Heart right ventricle (tissue), 16 donors: ENCODE results near the gene PEPD. TPM values are rescaled to one million over a fixed set of nuclear protein-coding genes. Genes with fewer than 3 reads are reported as not detected.

Source experiments
- ATAC-seq, 8 donors: fragments of 200-7000 bp; cut with Tn5 transposase; one replicate each; pipeline ENCODE4 v1.9.1; 2020; ENCODE audit warnings: mild to moderate bottlenecking in 8 of 8, moderate library complexity in 8 of 8, moderate number of reproducible peaks in 1 of 8
- DNase-seq, 2 donors: peaks; one replicate each; pipeline ENCODE4 v3.0.0-alpha.2; 2020
- H3K27ac ChIP-seq, 10 donors: fragments of 200-600 bp; sonication (generic) in 2 of 10; one replicate each; pipeline versions ENCODE4 v1.5.0 to v1.8.0; 2020 to 2022; ENCODE audit warnings: mild to moderate bottlenecking in 3 of 10
- H3K27me3 ChIP-seq, 7 donors: fragments of 200-600 bp; one replicate each; pipeline ENCODE4 v1.8.0; 2021 to 2022; ENCODE audit warnings: mild to moderate bottlenecking in 2 of 7
- H3K36me3 ChIP-seq, 9 donors: fragments of 200-600 bp; sonication (generic) in 1 of 9; one replicate each; pipeline versions ENCODE4 v1.5.0 to v1.8.0; 2020 to 2022; ENCODE audit warnings: mild to moderate bottlenecking in 2 of 9
- H3K4me1 ChIP-seq, 9 donors: fragments of 200-600 bp; sonication (generic) in 1 of 9; one replicate each; pipeline versions ENCODE4 v1.5.0 to v1.8.0; 2020 to 2022; ENCODE audit warnings: mild to moderate bottlenecking in 4 of 9
- H3K4me3 ChIP-seq, 10 donors: fragments of 200-600 bp; sonication (generic) in 2 of 10; one replicate each; pipeline versions ENCODE4 v1.5.0 to v1.8.0; 2020 to 2022; ENCODE audit warnings: mild to moderate bottlenecking in 7 of 10, moderate library complexity in 2 of 10
- H3K9me3 ChIP-seq, 11 donors: fragments of 200-600 bp in 10 of 11; sonication (generic) in 2 of 11; one replicate each; pipeline versions ENCODE4 v1.5.0 to v1.8.0; 2013 to 2022; ENCODE audit warnings: mild to moderate bottlenecking in 2 of 11, control low read depth in 1 of 11, moderate library complexity in 1 of 11
- WGBS, 2 donors: extraction: QIAGEN DNeasy Blood & Tissue Kit; methylation state at CpG; one replicate each; pipeline ENCODE4 v1.1.7; 2013; ENCODE audit warnings: inconsistent platforms in 1 of 2; 5-methylcytosine and 5-hydroxymethylcytosine counted together
- intact Hi-C, 10 donors: fragments of 100-400 bp; cut with DNase I; formaldehyde crosslinking; loops; one replicate each; pipeline versions ENCODE4 v1.11.1 to v1.14.2; 2022
- polyA plus RNA-seq, 2 donors: library from polyadenylated mRNA; stranded (reverse); fragments of 200-250 nt; gene quantifications; one replicate each; pipeline ENCODE4 v1.2.3, GENCODE V29; 2013
- total RNA-seq, 10 donors: library from RNA; stranded (reverse); fragmentation: NEBNext Ultra II Directional in 3 of 10; extraction: Animal tissue kit (Norgen Biotek cat#: 25700) in 3 of 10; gene quantifications; one replicate each; pipeline versions ENCODE4 v1.2.1 to v1.2.4, GENCODE V29; 2021 to 2023
- TF ChIP-seq, protein P1 (sequence below), 9 donors: fragments of 200-600 bp; sonication (generic) in 2 of 9; IDR thresholded peaks; one replicate each; pipeline versions ENCODE4 v1.5.0 to v1.8.0; 2021 to 2022; ENCODE audit warnings: antibody characterized with exemption in 9 of 9, mild to moderate bottlenecking in 5 of 9, moderate library complexity in 1 of 9
- donor health status: Arrhythmogenic right ventricular cardiomyopathy.
- donor health status: ischemic (EF 13 %, LVEDD 7.1; RV severe dilation, severe dysfunction).
- donor health status: healthy with polysubstance abuse.
- donor health status: DM: no; HTN: yes; CAD: no.
- donor health status: DM: no; HTN: no; CAD: no.
- donor health status: ischemic (EF 25% LVEDD 6.9; RV normal size, moderate dysfunction).
- donor health status: ischemic (EF 25% LVEDD 5.7; RV mildly dilated, moderate dysfunction).
- donor health status: healthy.
- donor health status: DM: yes; HTN: yes; CAD: no.
- donor health status: Ischemic cardiomyopathy.
- donor health status: ischemic (EF 35%, LVEDD 5.7; RV mildly dilated, moderate dysfunction).
- donor health status: nonischemic (EF 11% LVEDD 7.7; RV severe dilation, severe dysfunction).
- donor health status: DM: yes; HTN: yes; CAD: no.
- donor health status: PGD.
- donor health status: ischemic (EF 29% LVEDD 5.4; RV normal size, mild dysfunction).
- donor health status: nonischemic (EF 23%, LVEDD 6.1; RV moderate dilation, normal function).

Gene PEPD
- total and polyA plus RNA-seq, 12 donors = 20.4 to 47.7 (median 26.8) TPM

DNA sequence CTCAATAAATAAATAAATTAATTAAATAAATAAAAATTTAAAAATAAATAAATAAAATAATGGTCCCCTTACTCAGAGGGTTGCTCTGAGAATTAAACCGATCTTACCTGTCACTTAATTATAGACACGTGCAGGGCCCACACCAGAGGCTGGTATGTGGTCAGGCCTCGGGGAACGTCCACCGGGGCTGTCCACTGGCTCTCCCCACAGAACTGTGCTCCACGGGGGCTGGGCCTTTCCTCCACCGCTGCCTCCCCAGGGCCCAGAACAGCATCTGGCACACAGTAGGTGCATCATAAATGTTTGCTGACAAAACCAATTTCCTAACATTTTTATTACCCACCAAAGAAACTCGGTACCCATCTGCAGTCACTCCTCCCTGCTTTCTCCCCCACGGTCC lies 78.9 kb downstream of the PEPD start:
- Histone ChIP-seq H3K4me1 (peaks cover 0 to 5% (median 0%) of the 10 kb centered on the region in 9 donors), H3K36me3 (peaks cover 0 to 8% (median 0%) of the 10 kb centered on the region in 9 donors), H3K9me3 (no peaks in the 10 kb centered on the region), H3K4me3 (no peak overlapping the region), H3K27me3 (no peaks in the 10 kb centered on the region), H3K27ac (no peak overlapping the region)
- WGBS, 2 donors = 97% methylated on average over 9 of the region's 9 CpGs
- TF ChIP-seq, protein P1, sequence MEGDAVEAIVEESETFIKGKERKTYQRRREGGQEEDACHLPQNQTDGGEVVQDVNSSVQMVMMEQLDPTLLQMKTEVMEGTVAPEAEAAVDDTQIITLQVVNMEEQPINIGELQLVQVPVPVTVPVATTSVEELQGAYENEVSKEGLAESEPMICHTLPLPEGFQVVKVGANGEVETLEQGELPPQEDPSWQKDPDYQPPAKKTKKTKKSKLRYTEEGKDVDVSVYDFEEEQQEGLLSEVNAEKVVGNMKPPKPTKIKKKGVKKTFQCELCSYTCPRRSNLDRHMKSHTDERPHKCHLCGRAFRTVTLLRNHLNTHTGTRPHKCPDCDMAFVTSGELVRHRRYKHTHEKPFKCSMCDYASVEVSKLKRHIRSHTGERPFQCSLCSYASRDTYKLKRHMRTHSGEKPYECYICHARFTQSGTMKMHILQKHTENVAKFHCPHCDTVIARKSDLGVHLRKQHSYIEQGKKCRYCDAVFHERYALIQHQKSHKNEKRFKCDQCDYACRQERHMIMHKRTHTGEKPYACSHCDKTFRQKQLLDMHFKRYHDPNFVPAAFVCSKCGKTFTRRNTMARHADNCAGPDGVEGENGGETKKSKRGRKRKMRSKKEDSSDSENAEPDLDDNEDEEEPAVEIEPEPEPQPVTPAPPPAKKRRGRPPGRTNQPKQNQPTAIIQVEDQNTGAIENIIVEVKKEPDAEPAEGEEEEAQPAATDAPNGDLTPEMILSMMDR (IDR thresholded peaks at IDR 0.05) = no peak
- ATAC-seq (no peak), DNase-seq (no peak)
- intact Hi-C loops = no loop called here

DNA sequence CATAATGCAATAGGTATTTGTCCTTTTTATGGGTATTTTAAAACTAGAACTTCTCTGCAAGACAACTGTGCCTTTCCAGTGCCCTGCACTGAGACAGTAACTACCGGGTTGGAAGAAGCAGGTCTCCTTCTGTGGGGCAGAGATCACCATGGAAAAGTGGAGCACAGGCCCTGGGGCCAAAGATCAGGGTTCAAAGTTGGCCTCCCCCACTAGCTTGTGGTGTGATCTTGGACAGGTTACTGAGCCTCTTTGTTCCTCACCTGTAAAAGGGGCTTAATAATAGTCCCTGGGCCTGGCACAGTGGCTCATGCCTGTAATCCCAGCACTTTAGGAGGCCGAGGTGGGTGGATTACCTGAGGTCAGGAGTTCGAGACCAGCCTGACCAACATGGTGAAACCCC lies 79.8 kb downstream of the PEPD start:
- no peak overlapping the region for H3K27ac ChIP-seq
- H3K4me3 ChIP-seq = no peak overlapping the region
- WGBS, 2 donors = 92 to 100% methylated on average over 3 of the region's 3 CpGs
- intact Hi-C loops = no loop called here
- DNase-seq (no peak), ATAC-seq (no peak)
- H3K27me3 ChIP-seq = no peaks in the 10 kb centered on the region
- peaks cover 0 to 8% (median 0%) of the 10 kb centered on the region in 9 donors for H3K36me3 ChIP-seq
- no peaks in the 10 kb centered on the region for H3K9me3 ChIP-seq
- TF ChIP-seq, protein P1 (IDR thresholded peaks at IDR 0.05) = no peak
- H3K4me1 ChIP-seq = peaks cover 0 to 6% (median 0%) of the 10 kb centered on the region in 9 donors

DNA sequence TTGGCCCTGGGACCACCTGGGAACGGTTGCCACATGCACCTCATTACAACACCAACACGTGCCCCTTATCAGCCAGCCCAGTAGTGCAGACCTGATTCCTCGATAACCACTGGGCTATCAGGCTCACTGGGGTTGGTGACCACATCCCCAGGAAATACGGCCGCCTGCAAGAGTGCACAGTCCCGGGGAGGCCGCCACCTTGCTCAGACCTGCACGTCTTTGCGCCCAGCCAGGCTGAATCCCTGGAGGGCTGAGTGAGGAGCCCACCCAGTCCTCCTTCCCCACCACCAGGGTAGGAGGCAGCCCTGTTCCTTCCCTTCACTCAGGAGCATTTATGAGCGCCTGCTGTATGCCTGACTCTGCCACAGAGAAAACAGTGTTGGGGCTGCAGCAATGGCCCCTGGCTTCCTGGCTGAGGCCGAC lies 80.3 kb downstream of the PEPD start:
- Histone ChIP-seq H3K4me1 (peaks cover 0 to 6% (median 0%) of the 10 kb centered on the region in 9 donors), H3K27ac (no peak overlapping the region), H3K27me3 (no peaks in the 10 kb centered on the region), H3K36me3 (peaks cover 0 to 8% (median 0%) of the 10 kb centered on the region in 9 donors), H3K4me3 (no peak overlapping the region), H3K9me3 (no peaks in the 10 kb centered on the region)
- WGBS, 2 donors = 82 to 87% methylated on average over 11 of the region's 11 CpGs
- ATAC-seq (no peak), DNase-seq (no peak)
- TF ChIP-seq, protein P1 (IDR thresholded peaks at IDR 0.05) = no peak
- intact Hi-C loops = no loop called here

DNA sequence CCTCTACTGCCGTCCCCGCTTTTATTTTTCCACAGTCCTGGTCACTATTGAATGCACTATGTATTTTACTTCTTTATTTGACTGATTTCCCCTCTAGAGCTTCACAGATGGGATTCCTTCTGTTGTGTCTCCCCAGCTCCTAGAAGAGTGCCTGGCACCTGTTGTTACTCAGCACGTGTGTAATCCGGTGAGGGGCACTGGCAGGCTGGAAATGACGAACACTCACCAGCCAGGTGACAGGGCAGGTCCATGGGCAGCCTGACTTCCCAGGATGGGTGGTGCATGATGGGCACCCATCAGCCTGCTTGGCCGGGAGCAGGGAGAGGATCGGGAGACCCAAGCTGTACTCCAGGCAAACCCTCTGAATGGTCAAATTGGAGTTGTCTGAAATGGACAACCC lies 80.9 kb downstream of the PEPD start:
- H3K4me3 ChIP-seq = no peak overlapping the region
- no peak for ATAC-seq
- TF ChIP-seq, protein P1 (IDR thresholded peaks at IDR 0.05) = no peak
- H3K4me1 ChIP-seq = peaks cover 0 to 6% (median 0%) of the 10 kb centered on the region in 9 donors
- intact Hi-C loops = no loop called here
- peaks cover 0 to 8% (median 0%) of the 10 kb centered on the region in 9 donors for H3K36me3 ChIP-seq
- no peaks in the 10 kb centered on the region for H3K27me3 ChIP-seq
- no peak for DNase-seq
- no peak overlapping the region for H3K27ac ChIP-seq
- no peaks in the 10 kb centered on the region for H3K9me3 ChIP-seq
- WGBS, 2 donors = 91 to 95% methylated on average over 7 of the region's 7 CpGs
